ENCODE data around the gene OSTM1. TPM values are rescaled to one million over a fixed set of nuclear protein-coding genes. Genes with fewer than 3 reads are reported as not detected.

The OSTM1 gene
- total and polyA plus RNA-seq, 2 of the 13 experiments (the other 11 are each of a cell fraction or from before 2014, with no cell fraction given) = 8.7 to 20.5 TPM

GRCh38 chr6:108002365-108003221 lies 71.9 kb downstream of the OSTM1 start (continued):
- TF ChIP-seq ZBTB25 (CRISPR knock-in tag; IDR thresholded peaks at IDR 0.05) = peak; percentile 33; the same call in 1 of the 2 replicates
- TF ChIP-seq KDM4B (CRISPR knock-in tag; IDR thresholded peaks at IDR 0.05) = peak; percentile 48; the same call in 1 of the 2 replicates
- peak; percentile 51; the same call in 1 of the 2 replicates for TF ChIP-seq FOSL2 (CRISPR knock-in tag; IDR thresholded peaks at IDR 0.05)
- TF ChIP-seq ZBTB1 (CRISPR knock-in tag; IDR thresholded peaks at IDR 0.05; ENCODE audit: borderline replicate concordance) = no peak
- no peak for TF ChIP-seq CENPBD1 (CRISPR knock-in tag; IDR thresholded peaks at IDR 0.05; ENCODE audit: borderline replicate concordance, low read depth)
- no peak for TF ChIP-seq IKZF4 (CRISPR knock-in tag; IDR thresholded peaks at IDR 0.05; ENCODE audit: borderline replicate concordance, low read depth, not compliant biosample characterization)
- TF ChIP-seq KLF6 (CRISPR knock-in tag; IDR thresholded peaks at IDR 0.05) = 0 out of 2 replicates have a peak, but pooled peaks have one; percentile 39
- TF ChIP-seq HOXA3 (CRISPR knock-in tag; IDR thresholded peaks at IDR 0.05) = peak; percentile 36; the same call in 1 of the 2 replicates
- TF ChIP-seq EP300 (IDR thresholded peaks at IDR 0.05; ENCODE audit: low read depth in 2 of 2, low read length in 2 of 2) = peak in 1 of 2 experiments; percentile 76; a peak in 2 of 4 replicates
- peak; percentile 61; the same call in 1 of the 2 replicates for TF ChIP-seq EP300 (CRISPR knock-in tag; IDR thresholded peaks at IDR 0.05; ENCODE audit: borderline replicate concordance)
- 0 out of 2 replicates have a peak, but pooled peaks have one; percentile 16 for TF ChIP-seq CBFB (CRISPR knock-in tag; IDR thresholded peaks at IDR 0.05)
- TF ChIP-seq RFX5 (IDR thresholded peaks at IDR 0.05; ENCODE audit: low read depth, low read length) = peak; percentile 82
- TF ChIP-seq KDM3A (CRISPR knock-in tag; IDR thresholded peaks at IDR 0.05; ENCODE audit: low read depth) = no peak
- peak; percentile 16; the same call in 1 of the 2 replicates for TF ChIP-seq MYC (CRISPR knock-in tag; IDR thresholded peaks at IDR 0.05; ENCODE audit: borderline replicate concordance)
- TF ChIP-seq SAP130 (CRISPR knock-in tag; IDR thresholded peaks at IDR 0.05; ENCODE audit: low read depth) = peak; percentile 96
- TF ChIP-seq FOXA3 (CRISPR knock-in tag; IDR thresholded peaks at IDR 0.05) = peak; percentile 82
- TF ChIP-seq FOXP1 (IDR thresholded peaks at IDR 0.05) = no peak
- 0 out of 2 replicates have a peak, but pooled peaks have one; percentile 33 for TF ChIP-seq FOXP1 (CRISPR knock-in tag; IDR thresholded peaks at IDR 0.05)
- peak; percentile 50; the same call in 1 of the 2 replicates for TF ChIP-seq ATF2 (CRISPR knock-in tag; IDR thresholded peaks at IDR 0.05)
- TF ChIP-seq ZNF503 (CRISPR knock-in tag; IDR thresholded peaks at IDR 0.05) = no peak
- TF ChIP-seq ZNF605 (CRISPR knock-in tag; IDR thresholded peaks at IDR 0.05) = peak; percentile 65; the same call in 1 of the 2 replicates
- TF ChIP-seq ZNF331 (CRISPR knock-in tag; IDR thresholded peaks at IDR 0.05) = peak; percentile 70; the same call in 1 of the 2 replicates
- peak; percentile 66; the same call in 1 of the 2 replicates for TF ChIP-seq PBX2 (CRISPR knock-in tag; IDR thresholded peaks at IDR 0.05)
